SU-DHL-6 (cell line): ENCODE results near the gene OR6V1.

Experiments used
- H2AFZ ChIP-seq: fragments of 200-600 bp; sonication (generic); 2 replicates; pipeline ENCODE4 v1.6.1; 2014; ENCODE audit warnings: low read depth, mild to moderate bottlenecking, moderate library complexity, mixed read lengths, antibody characterized with exemption, low read length; ENCODE audit not compliant: severe bottlenecking
- H3F3A ChIP-seq: fragments of 200-600 bp; shearing (Covaris generic); 2 replicates; pipeline ENCODE4 v1.6.0; 2016; ENCODE audit warnings: antibody characterized with exemption, mild to moderate bottlenecking; ENCODE audit not compliant: insufficient read depth
- H3K27ac ChIP-seq: fragments of 200-600 bp; sonication (generic); 2 replicates; pipeline ENCODE4 v1.5.1; 2016; ENCODE audit warnings: low read depth, mild to moderate bottlenecking, low read length, moderate library complexity, mixed read lengths
- H3K27me3 ChIP-seq: fragments of 200-600 bp; sonication (generic), shearing (Covaris generic); 2 replicates; pipeline ENCODE4 v1.6.0; 2014; ENCODE audit warnings: mild to moderate bottlenecking, low read length
- H3K36me3 ChIP-seq: fragments of 200-600 bp; sonication (generic); 2 replicates; pipeline ENCODE4 v1.6.1; 2014; ENCODE audit warnings: mild to moderate bottlenecking, low read length, mixed read lengths
- H3K4me2 ChIP-seq: fragments of 300-600, 200-600 bp; shearing (Covaris generic), sonication (generic); 2 replicates; pipeline ENCODE4 v1.6.0; 2014; ENCODE audit warnings: low read length, low read depth, mild to moderate bottlenecking; ENCODE audit not compliant: poor library complexity, severe bottlenecking
- H3K4me3 ChIP-seq: fragments of 200-600 bp; sonication (generic); 2 replicates; pipeline ENCODE4 v1.5.1; 2014; ENCODE audit warnings: antibody characterized with exemption, low read length, mild to moderate bottlenecking, mixed read lengths; ENCODE audit not compliant: insufficient read depth, poor library complexity, severe bottlenecking
- H3K79me2 ChIP-seq: fragments of 200-600 bp; sonication (generic); 2 replicates; pipeline ENCODE4 v1.6.1; 2014; ENCODE audit warnings: mild to moderate bottlenecking, low read length, moderate library complexity; ENCODE audit not compliant: insufficient read depth
- H3K9ac ChIP-seq: fragments of 200-600 bp; sonication (generic); 2 replicates; pipeline ENCODE4 v1.7.0; 2014; ENCODE audit warnings: mild to moderate bottlenecking, low read length
- H3K9me2 ChIP-seq: fragments of 200-600 bp; sonication (generic); replicated peaks from 2 replicates; pipeline ENCODE4 v1.6.1; 2014; ENCODE audit warnings: low read length; ENCODE audit not compliant: insufficient read depth
- H3K9me3 ChIP-seq: fragments of 200-600 bp; sonication (generic); 2 replicates; pipeline ENCODE4 v1.6.1; 2014; ENCODE audit warnings: low read length, mixed read lengths; ENCODE audit not compliant: insufficient read depth
- H4K20me1 ChIP-seq: fragments of 200-600 bp; sonication (generic); 2 replicates; pipeline ENCODE4 v1.6.1; 2014; ENCODE audit warnings: low read depth, mild to moderate bottlenecking, antibody characterized with exemption, low read length, moderate library complexity, mixed read lengths
- EZH2phosphoT487 ChIP-seq: fragments of 200-600 bp; sonication (generic), shearing (Covaris generic); conservative IDR thresholded peaks from 2 replicates; pipeline ENCODE4 v1.6.1; 2018; ENCODE audit warnings: mild to moderate bottlenecking, antibody characterized with exemption, low read length, moderate library complexity, mixed read lengths
- TF ChIP-seq, protein P1 (sequence below): fragments of 200-600 bp; sonication (generic); IDR thresholded peaks from one replicate; pipeline ENCODE4 v1.5.1; 2017; ENCODE audit warnings: antibody characterized with exemption, mild to moderate bottlenecking, low read length, moderate library complexity; ENCODE audit not compliant: insufficient read depth, poor library complexity, severe bottlenecking

Gene OR6V1

DNA sequence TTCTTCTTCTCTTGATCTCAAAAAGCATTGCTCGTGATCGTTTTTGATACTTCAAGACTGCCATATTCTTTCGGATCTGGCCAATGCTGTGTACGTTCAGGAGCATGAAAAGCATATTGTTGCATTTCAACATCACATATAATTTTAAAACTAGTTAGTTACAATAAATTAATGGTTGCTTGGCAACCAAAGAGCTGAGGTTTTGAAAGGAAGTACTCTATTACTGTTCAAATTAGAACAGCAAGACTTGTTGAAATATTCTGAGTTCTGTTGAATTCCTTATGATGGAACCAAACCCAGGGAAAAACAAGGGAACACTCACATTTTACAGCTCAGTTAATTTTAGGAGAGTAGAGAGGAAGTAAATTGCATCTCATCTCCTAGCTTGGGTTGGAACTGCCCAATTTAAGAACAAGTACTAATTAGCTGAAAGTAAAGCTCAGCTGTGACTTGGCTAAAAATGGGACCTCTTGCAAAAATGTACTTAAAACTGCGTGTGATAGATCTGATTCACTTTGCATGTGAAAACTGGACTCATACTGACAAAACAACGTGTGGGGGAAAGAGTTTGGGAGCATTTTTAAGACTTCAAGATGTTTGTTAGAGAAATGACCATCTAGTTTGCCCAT lies 46.4 kb upstream of the OR6V1 start:
- no peak overlapping the region for H3K27ac ChIP-seq

DNA sequence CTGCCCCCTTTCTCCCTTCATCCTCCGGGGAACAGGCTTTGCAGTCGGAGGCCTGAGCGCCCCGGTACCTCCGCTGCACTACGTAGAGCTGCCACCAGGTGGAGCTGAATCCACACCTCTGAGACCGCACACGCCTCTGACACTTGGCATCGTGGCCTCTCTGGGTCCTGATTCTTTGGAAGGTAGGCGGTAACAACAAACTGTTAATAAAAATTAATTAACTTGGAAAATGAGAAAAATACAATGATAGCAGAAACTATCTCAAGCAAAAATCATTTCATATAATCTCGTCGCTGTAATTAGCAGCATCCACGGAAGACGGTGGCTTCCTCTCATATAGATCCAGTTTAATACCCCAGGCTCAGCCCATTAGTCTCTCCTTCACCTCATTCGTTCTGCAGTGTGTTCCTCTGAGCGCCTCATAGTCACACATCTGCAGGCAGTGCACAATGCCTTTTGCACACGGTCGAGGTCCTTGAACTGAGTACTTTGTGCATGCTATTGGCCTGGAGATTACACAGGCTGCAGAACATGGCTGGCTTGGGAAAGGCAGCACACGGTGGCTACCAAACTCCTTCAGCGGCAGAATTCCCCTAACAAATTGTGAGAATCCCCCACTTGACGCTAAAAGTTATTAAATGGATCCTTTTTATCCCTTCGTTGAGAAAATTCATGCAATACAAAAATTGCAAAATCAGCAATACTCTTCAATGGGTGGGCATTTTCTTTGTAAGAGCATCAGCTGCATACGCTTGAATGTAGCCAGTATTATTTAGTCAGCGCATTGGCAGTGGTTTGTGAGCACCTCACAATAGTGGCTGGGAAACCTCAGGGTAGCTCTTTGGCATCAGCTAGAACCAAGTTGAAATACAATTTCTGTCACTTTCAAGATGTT lies 43.9 kb upstream of the OR6V1 start:
- Histone ChIP-seq H3K9ac (no peak overlapping the region), H3K9me2 (no peaks in the 10 kb centered on the region), H3K36me3 (no peaks in the 10 kb centered on the region), H3F3A (no peaks in the 10 kb centered on the region), H2AFZ (no peak overlapping the region), H4K20me1 (no peaks in the 10 kb centered on the region), H3K79me2 (no peaks in the 10 kb centered on the region), H3K4me2 (no peak overlapping the region), H3K4me3 (no peak overlapping the region), H3K27ac (no peak overlapping the region), H3K9me3 (no peaks in the 10 kb centered on the region), H3K27me3 (no peaks in the 10 kb centered on the region)
- TF ChIP-seq EZH2phosphoT487: no peak
- TF ChIP-seq, protein P1, sequence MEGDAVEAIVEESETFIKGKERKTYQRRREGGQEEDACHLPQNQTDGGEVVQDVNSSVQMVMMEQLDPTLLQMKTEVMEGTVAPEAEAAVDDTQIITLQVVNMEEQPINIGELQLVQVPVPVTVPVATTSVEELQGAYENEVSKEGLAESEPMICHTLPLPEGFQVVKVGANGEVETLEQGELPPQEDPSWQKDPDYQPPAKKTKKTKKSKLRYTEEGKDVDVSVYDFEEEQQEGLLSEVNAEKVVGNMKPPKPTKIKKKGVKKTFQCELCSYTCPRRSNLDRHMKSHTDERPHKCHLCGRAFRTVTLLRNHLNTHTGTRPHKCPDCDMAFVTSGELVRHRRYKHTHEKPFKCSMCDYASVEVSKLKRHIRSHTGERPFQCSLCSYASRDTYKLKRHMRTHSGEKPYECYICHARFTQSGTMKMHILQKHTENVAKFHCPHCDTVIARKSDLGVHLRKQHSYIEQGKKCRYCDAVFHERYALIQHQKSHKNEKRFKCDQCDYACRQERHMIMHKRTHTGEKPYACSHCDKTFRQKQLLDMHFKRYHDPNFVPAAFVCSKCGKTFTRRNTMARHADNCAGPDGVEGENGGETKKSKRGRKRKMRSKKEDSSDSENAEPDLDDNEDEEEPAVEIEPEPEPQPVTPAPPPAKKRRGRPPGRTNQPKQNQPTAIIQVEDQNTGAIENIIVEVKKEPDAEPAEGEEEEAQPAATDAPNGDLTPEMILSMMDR: peak; percentile 96

More for the DNA sequence above, 46.4 kb upstream of the OR6V1 start:
- Histone ChIP-seq H4K20me1 (no peaks in the 10 kb centered on the region), H3K27me3 (no peaks in the 10 kb centered on the region), H3K9me2 (no peaks in the 10 kb centered on the region), H3K9ac (no peak overlapping the region), H3K36me3 (no peaks in the 10 kb centered on the region), H3K4me3 (no peak overlapping the region), H3K79me2 (no peaks in the 10 kb centered on the region), H3K4me2 (no peak overlapping the region), H2AFZ (no peak overlapping the region), H3F3A (no peaks in the 10 kb centered on the region), H3K9me3 (no peaks in the 10 kb centered on the region)
- TF ChIP-seq, protein P1: no peak
- TF ChIP-seq EZH2phosphoT487: no peak

DNA sequence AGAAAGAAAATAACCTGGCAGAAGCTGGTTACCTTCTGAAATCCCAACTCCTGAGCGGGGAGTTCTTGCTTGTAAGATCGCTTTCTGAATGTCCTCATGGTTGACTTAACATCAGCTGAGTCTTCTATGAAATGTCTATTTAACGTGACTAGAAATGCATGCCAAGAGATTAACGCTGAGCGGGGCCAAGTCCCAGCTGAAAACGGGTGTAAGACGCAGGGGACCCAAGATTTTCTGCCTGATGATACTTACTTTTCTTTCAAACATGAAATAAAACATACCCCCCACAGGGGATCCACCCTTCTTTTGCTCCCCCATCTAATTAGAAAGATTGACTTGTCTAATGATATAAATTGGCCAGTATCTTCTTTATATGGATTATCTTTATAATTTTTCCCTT lies 40.1 kb upstream of the OR6V1 start:
- no peak overlapping the region for H3K4me3 ChIP-seq
- no peak overlapping the region for H2AFZ ChIP-seq
- H3K9me2 ChIP-seq: no peaks in the 10 kb centered on the region
- no peak overlapping the region for H3K9ac ChIP-seq
- no peaks in the 10 kb centered on the region for H3K27me3 ChIP-seq
- no peaks in the 10 kb centered on the region for H3K79me2 ChIP-seq
- H4K20me1 ChIP-seq: no peaks in the 10 kb centered on the region
- H3K27ac ChIP-seq: no peak overlapping the region
- H3F3A ChIP-seq: no peaks in the 10 kb centered on the region
- no peaks in the 10 kb centered on the region for H3K9me3 ChIP-seq
- H3K4me2 ChIP-seq: no peak overlapping the region
- H3K36me3 ChIP-seq: no peaks in the 10 kb centered on the region
- TF ChIP-seq, protein P1: no peak
- no peak for TF ChIP-seq EZH2phosphoT487
